MCF 10A (cell line): ENCODE measurements around the gene KIF26A. TPM values are rescaled to one million over a fixed set of nuclear protein-coding genes. Genes with fewer than 3 reads are reported as not detected.

Experiments used
- BruUV-seq: library from RNA; stranded (reverse); fragments of 400-500 nt; replicated peaks from 2 replicates; lab custom pipeline; 2021; lab: Mats Ljungman, UMichigan
- CTCF ChIA-PET: fragments of 300-600 bp; sonication (Branson Sonifier 250); formaldehyde crosslinking; extraction: SDS; loops from one replicate; lab custom pipeline; 2021; ENCODE audit warnings: antibody characterized with exemption, inconsistent platforms; lab: Yijun Ruan, JAX
- POLR2A ChIA-PET: fragments of 300-600, 350-650 bp; sonication (Branson Sonifier 250); formaldehyde crosslinking; extraction: SDS; loops from one replicate; lab custom pipeline; 2020; ENCODE audit warnings: antibody characterized with exemption, inconsistent platforms; lab: Yijun Ruan, JAX
- DNase-seq: peaks from one replicate; pipeline ENCODE4 v3.0.0-alpha.2; 2018; ENCODE audit not compliant: unreplicated experiment
- H3K27ac Mint-ChIP-seq: one replicate; pipeline ENCODE4 v1.8.0; 2022; ENCODE audit warnings: mild to moderate bottlenecking, low read depth, mixed read lengths; ENCODE audit not compliant: unreplicated experiment
- H3K27me3 Mint-ChIP-seq: one replicate; pipeline ENCODE4 v1.8.0; 2022; ENCODE audit warnings: mixed read lengths; ENCODE audit not compliant: insufficient read depth, unreplicated experiment
- H3K36me3 Mint-ChIP-seq: one replicate; pipeline ENCODE4 v1.8.0; 2022; ENCODE audit warnings: mild to moderate bottlenecking, moderate library complexity, mixed read lengths; ENCODE audit not compliant: insufficient read depth, unreplicated experiment
- H3K4me1 Mint-ChIP-seq: one replicate; pipeline ENCODE4 v1.8.0; 2022; ENCODE audit warnings: mixed read lengths; ENCODE audit not compliant: insufficient read depth, unreplicated experiment
- H3K4me3 Mint-ChIP-seq: one replicate; pipeline ENCODE4 v1.8.0; 2022; ENCODE audit warnings: mild to moderate bottlenecking, moderate library complexity, mixed read lengths; ENCODE audit not compliant: unreplicated experiment
- H3K9me3 Mint-ChIP-seq: one replicate; pipeline ENCODE4 v1.8.0; 2022; ENCODE audit warnings: mixed read lengths; ENCODE audit not compliant: unreplicated experiment
- CTCF ChIP-seq: fragments of 200-600 bp; IDR thresholded peaks from one replicate; pipeline ENCODE4 v1.8.0; 2022; ENCODE audit warnings: antibody characterized with exemption, mild to moderate bottlenecking; ENCODE audit not compliant: unreplicated experiment
- intact Hi-C: fragments of 100-400 bp; cut with micrococcal nuclease; formaldehyde crosslinking; loops from 2 replicates; pipeline ENCODE4 v1.14.1; 2022
- microRNA-seq: library from miRNA; unstranded; fragments of <30 nt; microRNA quantifications from one replicate; pipeline ENCODE4 v1.2.0, GENCODE V29; 2022
- total RNA-seq: library from RNA; stranded (reverse); gene quantifications from 2 replicates; pipeline ENCODE4 v1.2.3, GENCODE V29; 2022

KIF26A gene
- total RNA-seq, 1 experiment from 2014 or later: 0.26 TPM

GRCh38 chr14:104230119-104230815 is 91.9 kb downstream of the KIF26A start:
- peaks cover 9% of the 10 kb centered on the region for H3K9me3 Mint-ChIP-seq
- no peaks in the 10 kb centered on the region for H3K27me3 Mint-ChIP-seq
- H3K27ac Mint-ChIP-seq: no peak overlapping the region
- TF ChIP-seq CTCF: no peak
- no peak overlapping the region for H3K4me3 Mint-ChIP-seq
- ChIA-PET POLR2A (no interaction called here), CTCF (no interaction called here)
- no peaks in the 10 kb centered on the region for H3K4me1 Mint-ChIP-seq
- DNase-seq: no peak
- intact Hi-C loops: no loop called here
- BruUV-seq: no TSS peak
- no peaks in the 10 kb centered on the region for H3K36me3 Mint-ChIP-seq

Small RNA genes within 50 kb of the gene (microRNA-seq; reads per million reads assigned to microRNA genes)
- gene MIR203A: not detected
- gene MIR203B: not detected

Other genes with a start within 250 kb of the KIF26A start
- 0.40 and 0.91 TPM in 2 replicates for gene TDRD9, start 210.1 kb upstream of the KIF26A start, total RNA-seq
- gene RD3L, start 196.1 kb upstream of the KIF26A start, total RNA-seq: not detected in 2 replicates
- gene ASPG, start 52.9 kb upstream of the KIF26A start, total RNA-seq: 0.05 and 0.12 TPM in 2 replicates